WTC11 (cell line): Measurements from ENCODE around the gene CLEC16A. TPM values are rescaled to one million over a fixed set of nuclear protein-coding genes. Genes with fewer than 3 reads are reported as not detected.

Source experiments
- ATAC-seq: fragments of 200-7000 bp; cut with Tn5 transposase; 2 replicates; pipeline ENCODE4 v1.10.0; 2021; ENCODE audit warnings: mild to moderate bottlenecking, moderate library complexity
- CTCF ChIA-PET: fragments of 300-600 bp; sonication (Branson Sonifier 250); formaldehyde crosslinking; loops from one replicate; lab custom pipeline; 2021; ENCODE audit warnings: antibody characterized with exemption; lab: Charles Lee
- POLR2A ChIA-PET: fragments of 350-600 bp; sonication (Branson Sonifier 250); formaldehyde crosslinking; loops from one replicate; lab custom pipeline; 2021; ENCODE audit warnings: antibody characterized with exemption; lab: Charles Lee
- DNase-seq: peaks from one replicate; pipeline ENCODE4 v3.0.0; 2021; ENCODE audit warnings: low spot score
- H3K27ac Mint-ChIP-seq: 2 replicates; pipeline ENCODE4 v1.8.0; 2021; ENCODE audit warnings: mixed read lengths
- H3K27me3 Mint-ChIP-seq: 2 replicates; pipeline ENCODE4 v1.8.0; 2021; ENCODE audit warnings: low read depth, mild to moderate bottlenecking, moderate library complexity, mixed read lengths
- H3K36me3 Mint-ChIP-seq: 2 replicates; pipeline ENCODE4 v1.8.0; 2021; ENCODE audit warnings: mixed read lengths
- H3K4me1 Mint-ChIP-seq: 2 replicates; pipeline ENCODE4 v1.8.0; 2022; ENCODE audit warnings: mixed read lengths
- H3K4me3 Mint-ChIP-seq: 2 replicates; pipeline ENCODE4 v1.8.0; 2021; ENCODE audit warnings: mild to moderate bottlenecking, moderate library complexity, mixed read lengths
- H3K9me3 Mint-ChIP-seq: 2 replicates; pipeline ENCODE4 v1.8.0; 2021; ENCODE audit warnings: mixed read lengths
- CBFB ChIP-seq: sonication (generic); formaldehyde crosslinking; IDR thresholded peaks from 2 replicates; pipeline ENCODE4 v1.8.1; 2022; ENCODE audit warnings: mild to moderate bottlenecking, low read depth, missing genetic modification reagents
- E2F1 ChIP-seq: sonication (generic); formaldehyde crosslinking; IDR thresholded peaks from 2 replicates; pipeline ENCODE4 v1.8.0; 2022; ENCODE audit warnings: mild to moderate bottlenecking, missing genetic modification reagents
- ELF4 ChIP-seq: sonication (generic); formaldehyde crosslinking; IDR thresholded peaks from 2 replicates; pipeline ENCODE4 v1.8.1; 2022; ENCODE audit warnings: low read depth, mild to moderate bottlenecking, moderate library complexity, missing genetic modification reagents
- EMX1 ChIP-seq: fragments of 250-450 bp; sonication (Bioruptor Pico); IDR thresholded peaks from 2 replicates; pipeline ENCODE4 v1.8.0; 2021; ENCODE audit warnings: mild to moderate bottlenecking
- ETV6 ChIP-seq: sonication (generic); formaldehyde crosslinking; IDR thresholded peaks from 2 replicates; pipeline ENCODE4 v1.8.1; 2022; ENCODE audit warnings: mild to moderate bottlenecking, missing genetic modification reagents
- FOXK1 ChIP-seq: sonication (generic); formaldehyde crosslinking; IDR thresholded peaks from 2 replicates; pipeline ENCODE4 v1.8.0; 2022; ENCODE audit warnings: mild to moderate bottlenecking, moderate library complexity, missing genetic modification reagents
- FOXP1 ChIP-seq: sonication (generic); formaldehyde crosslinking; IDR thresholded peaks from 2 replicates; pipeline ENCODE4 v1.8.0; 2022; ENCODE audit warnings: missing genetic modification reagents, mild to moderate bottlenecking, moderate library complexity, borderline replicate concordance
- GABPB1 ChIP-seq: sonication (generic); formaldehyde crosslinking; IDR thresholded peaks from 2 replicates; pipeline ENCODE4 v1.8.1; 2023; ENCODE audit warnings: mild to moderate bottlenecking, missing genetic modification reagents
- NFE2L1 ChIP-seq: sonication (generic); formaldehyde crosslinking; IDR thresholded peaks from 2 replicates; pipeline ENCODE4 v1.8.1; 2023; ENCODE audit warnings: missing genetic modification reagents
- OVOL2 ChIP-seq: fragments of 250-450 bp; sonication (Bioruptor Pico); IDR thresholded peaks from 2 replicates; pipeline ENCODE4 v1.9.0; 2021; ENCODE audit warnings: mild to moderate bottlenecking, borderline replicate concordance
- PRRX2 ChIP-seq: fragments of 250-450 bp; sonication (Bioruptor Pico); IDR thresholded peaks from 2 replicates; pipeline ENCODE4 v1.8.0; 2021; ENCODE audit warnings: mild to moderate bottlenecking
- RELA ChIP-seq: sonication (generic); formaldehyde crosslinking; IDR thresholded peaks from 2 replicates; pipeline ENCODE4 v1.8.1; 2022; ENCODE audit warnings: missing genetic modification reagents, mild to moderate bottlenecking, borderline replicate concordance
- STAT6 ChIP-seq: sonication (generic); formaldehyde crosslinking; conservative IDR thresholded peaks from 2 replicates; pipeline ENCODE4 v1.8.1; 2023; ENCODE audit warnings: mild to moderate bottlenecking, low read depth, missing genetic modification reagents, moderate library complexity
- TEAD1 ChIP-seq: sonication (generic); formaldehyde crosslinking; IDR thresholded peaks from 2 replicates; pipeline ENCODE4 v1.8.0; 2022; ENCODE audit warnings: mild to moderate bottlenecking, missing genetic modification reagents
- ZBTB21 ChIP-seq: sonication (generic); formaldehyde crosslinking; IDR thresholded peaks from 2 replicates; pipeline ENCODE4 v1.8.1; 2023; ENCODE audit warnings: mild to moderate bottlenecking, missing genetic modification reagents, borderline replicate concordance
- ZNF396 ChIP-seq: fragments of 250-450 bp; sonication (Bioruptor Pico); IDR thresholded peaks from 2 replicates; pipeline ENCODE4 v1.8.0; 2021; ENCODE audit warnings: mild to moderate bottlenecking, moderate library complexity, borderline replicate concordance
- ZNF416 ChIP-seq: fragments of 250-450 bp; sonication (Bioruptor Pico); IDR thresholded peaks from 2 replicates; pipeline ENCODE4 v1.9.0; 2021; ENCODE audit warnings: mild to moderate bottlenecking, inconsistent platforms
- ZNF425 ChIP-seq: fragments of 250-450 bp; sonication (Bioruptor Pico); conservative IDR thresholded peaks from 2 replicates; pipeline ENCODE4 v1.9.0; 2021; ENCODE audit warnings: mild to moderate bottlenecking
- ZNF671 ChIP-seq: fragments of 250-450 bp; sonication (Bioruptor Pico); IDR thresholded peaks from 2 replicates; pipeline ENCODE4 v1.8.0; 2021; ENCODE audit warnings: mild to moderate bottlenecking
- ZSCAN18 ChIP-seq: fragments of 250-450 bp; sonication (Bioruptor Pico); IDR thresholded peaks from 2 replicates; pipeline ENCODE4 v2.1.2; 2022; ENCODE audit warnings: mild to moderate bottlenecking, moderate library complexity
- total RNA-seq: library from RNA; stranded (reverse); gene quantifications from 3 replicates; pipeline ENCODE4 v1.2.3, GENCODE V29; 2021
- TF ChIP-seq, protein P1 (sequence below): sonication (generic); formaldehyde crosslinking; IDR thresholded peaks from 2 replicates; pipeline ENCODE4 v1.8.1; 2023; ENCODE audit warnings: mild to moderate bottlenecking, missing genetic modification reagents
- TF ChIP-seq, protein P2 (sequence below): sonication (generic); formaldehyde crosslinking; IDR thresholded peaks from 2 replicates; pipeline ENCODE4 v1.8.1; 2022; ENCODE audit warnings: mild to moderate bottlenecking, moderate library complexity, missing genetic modification reagents
- TF ChIP-seq, protein P3 (sequence below): sonication (generic); formaldehyde crosslinking; conservative IDR thresholded peaks from 2 replicates; pipeline ENCODE4 v1.8.1; 2022; ENCODE audit warnings: mild to moderate bottlenecking, missing genetic modification reagents
- TF ChIP-seq, protein P4 (sequence below): sonication (generic); formaldehyde crosslinking; IDR thresholded peaks from 2 replicates; pipeline ENCODE4 v1.8.1; 2022; ENCODE audit warnings: low read depth, missing genetic modification reagents, borderline replicate concordance

Gene CLEC16A
- total RNA-seq, 1 experiment from 2014 or later = 14.4 TPM

DNA sequence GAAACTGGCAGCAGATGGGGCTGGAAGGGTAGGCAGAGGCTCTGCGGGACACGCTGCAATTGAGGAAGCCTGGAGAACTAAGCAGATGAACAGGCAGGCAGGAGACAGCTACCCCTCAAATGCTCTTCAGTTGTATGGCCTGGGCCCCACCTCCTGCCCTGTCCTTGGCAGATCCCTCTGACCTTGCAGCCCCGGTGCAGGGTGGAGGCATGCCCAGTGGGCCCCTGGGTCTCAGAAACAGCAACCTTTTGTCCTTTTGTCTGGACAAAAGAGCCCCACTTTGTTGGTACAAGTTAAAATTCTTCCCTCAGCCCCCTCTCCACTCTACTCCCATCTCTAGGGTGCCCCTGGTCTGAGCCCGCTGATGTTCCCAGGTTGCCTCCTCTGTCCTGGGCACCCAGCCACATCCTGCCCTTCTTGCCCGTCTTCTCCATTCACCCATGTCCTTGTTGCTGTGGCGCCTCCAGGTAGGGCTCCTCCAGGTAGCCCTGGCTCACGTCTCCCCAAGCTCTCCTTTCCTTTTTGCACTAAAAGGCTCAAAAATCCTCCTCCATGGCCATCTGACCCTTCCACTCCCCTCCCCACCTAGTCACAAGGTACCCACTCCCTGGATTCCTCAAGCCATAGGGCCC, 136.8 kb downstream of the CLEC16A start:
- Mint-ChIP-seq H3K27me3 (no peaks in the 10 kb centered on the region), H3K4me3 (no peak overlapping the region), H3K4me1 (peaks cover 10% of the 10 kb centered on the region), H3K27ac (no peak overlapping the region), H3K36me3 (no peaks in the 10 kb centered on the region), H3K9me3 (no peaks in the 10 kb centered on the region)
- DNase-seq (no peak), ATAC-seq (no peak)
- ChIA-PET CTCF (no interaction called here), POLR2A (no interaction called here)
- TF ChIP-seq TEAD1 (no peak), GABPB1 (CRISPR knock-in tag) (no peak), ETV6 (no peak), NFE2L1 (no peak), E2F1 (no peak), ZNF416 (CRISPR knock-in tag) (no peak), FOXK1 (CRISPR knock-in tag) (no peak), EMX1 (CRISPR knock-in tag) (no peak), ZBTB21 (CRISPR knock-in tag) (no peak), RELA (CRISPR knock-in tag) (no peak), ZNF425 (no peak), ELF4 (CRISPR knock-in tag) (no peak)
- TF ChIP-seq, protein P1, sequence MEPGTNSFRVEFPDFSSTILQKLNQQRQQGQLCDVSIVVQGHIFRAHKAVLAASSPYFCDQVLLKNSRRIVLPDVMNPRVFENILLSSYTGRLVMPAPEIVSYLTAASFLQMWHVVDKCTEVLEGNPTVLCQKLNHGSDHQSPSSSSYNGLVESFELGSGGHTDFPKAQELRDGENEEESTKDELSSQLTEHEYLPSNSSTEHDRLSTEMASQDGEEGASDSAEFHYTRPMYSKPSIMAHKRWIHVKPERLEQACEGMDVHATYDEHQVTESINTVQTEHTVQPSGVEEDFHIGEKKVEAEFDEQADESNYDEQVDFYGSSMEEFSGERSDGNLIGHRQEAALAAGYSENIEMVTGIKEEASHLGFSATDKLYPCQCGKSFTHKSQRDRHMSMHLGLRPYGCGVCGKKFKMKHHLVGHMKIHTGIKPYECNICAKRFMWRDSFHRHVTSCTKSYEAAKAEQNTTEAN = no peak
- TF ChIP-seq, protein P2, sequence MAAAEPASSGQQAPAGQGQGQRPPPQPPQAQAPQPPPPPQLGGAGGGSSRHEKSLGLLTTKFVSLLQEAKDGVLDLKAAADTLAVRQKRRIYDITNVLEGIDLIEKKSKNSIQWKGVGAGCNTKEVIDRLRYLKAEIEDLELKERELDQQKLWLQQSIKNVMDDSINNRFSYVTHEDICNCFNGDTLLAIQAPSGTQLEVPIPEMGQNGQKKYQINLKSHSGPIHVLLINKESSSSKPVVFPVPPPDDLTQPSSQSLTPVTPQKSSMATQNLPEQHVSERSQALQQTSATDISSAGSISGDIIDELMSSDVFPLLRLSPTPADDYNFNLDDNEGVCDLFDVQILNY (CRISPR knock-in tag) = no peak
- TF ChIP-seq, protein P3, sequence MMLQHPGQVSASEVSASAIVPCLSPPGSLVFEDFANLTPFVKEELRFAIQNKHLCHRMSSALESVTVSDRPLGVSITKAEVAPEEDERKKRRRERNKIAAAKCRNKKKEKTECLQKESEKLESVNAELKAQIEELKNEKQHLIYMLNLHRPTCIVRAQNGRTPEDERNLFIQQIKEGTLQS (CRISPR knock-in tag) = no peak
- TF ChIP-seq, protein P4, sequence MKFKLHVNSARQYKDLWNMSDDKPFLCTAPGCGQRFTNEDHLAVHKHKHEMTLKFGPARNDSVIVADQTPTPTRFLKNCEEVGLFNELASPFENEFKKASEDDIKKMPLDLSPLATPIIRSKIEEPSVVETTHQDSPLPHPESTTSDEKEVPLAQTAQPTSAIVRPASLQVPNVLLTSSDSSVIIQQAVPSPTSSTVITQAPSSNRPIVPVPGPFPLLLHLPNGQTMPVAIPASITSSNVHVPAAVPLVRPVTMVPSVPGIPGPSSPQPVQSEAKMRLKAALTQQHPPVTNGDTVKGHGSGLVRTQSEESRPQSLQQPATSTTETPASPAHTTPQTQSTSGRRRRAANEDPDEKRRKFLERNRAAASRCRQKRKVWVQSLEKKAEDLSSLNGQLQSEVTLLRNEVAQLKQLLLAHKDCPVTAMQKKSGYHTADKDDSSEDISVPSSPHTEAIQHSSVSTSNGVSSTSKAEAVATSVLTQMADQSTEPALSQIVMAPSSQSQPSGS (CRISPR knock-in tag) = no peak

GRCh38 chr16:11082108-11082859, 137.9 kb downstream of the CLEC16A start:
- ATAC-seq = no peak
- no peaks in the 10 kb centered on the region for H3K36me3 Mint-ChIP-seq
- H3K9me3 Mint-ChIP-seq = no peaks in the 10 kb centered on the region
- H3K4me1 Mint-ChIP-seq = peaks cover 10% of the 10 kb centered on the region
- ChIA-PET CTCF (no interaction called here), POLR2A (no interaction called here)
- H3K27ac Mint-ChIP-seq = no peak overlapping the region
- no peaks in the 10 kb centered on the region for H3K27me3 Mint-ChIP-seq
- no peak for DNase-seq
- H3K4me3 Mint-ChIP-seq = no peak overlapping the region
- no peak for TF ChIP-seq ZNF671 (CRISPR knock-in tag)
- no peak for TF ChIP-seq FOXP1 (CRISPR knock-in tag)
- no peak for TF ChIP-seq PRRX2
- TF ChIP-seq OVOL2 (CRISPR knock-in tag) = no peak
- no peak for TF ChIP-seq GABPB1 (CRISPR knock-in tag)
- no peak for TF ChIP-seq CBFB (CRISPR knock-in tag)
- TF ChIP-seq FOXK1 (CRISPR knock-in tag) = no peak
- no peak for TF ChIP-seq ZNF396 (CRISPR knock-in tag)
- TF ChIP-seq ZSCAN18 (CRISPR knock-in tag) = no peak
- TF ChIP-seq STAT6 (CRISPR knock-in tag) = no peak
